Measurements from ENCODE around the gene KLHL7. TPM values are rescaled to one million over a fixed set of nuclear protein-coding genes. Genes with fewer than 3 reads are reported as not detected.
"Not testable (repeated sequence)": the region's sequence is repeated elsewhere in the genome, so short reads cannot be mapped to it uniquely, and the experiment has no call there.

KLHL7 gene
- total RNA-seq, 2 experiments from 2014 or later, result 14.3 to 19.6 TPM

DNA sequence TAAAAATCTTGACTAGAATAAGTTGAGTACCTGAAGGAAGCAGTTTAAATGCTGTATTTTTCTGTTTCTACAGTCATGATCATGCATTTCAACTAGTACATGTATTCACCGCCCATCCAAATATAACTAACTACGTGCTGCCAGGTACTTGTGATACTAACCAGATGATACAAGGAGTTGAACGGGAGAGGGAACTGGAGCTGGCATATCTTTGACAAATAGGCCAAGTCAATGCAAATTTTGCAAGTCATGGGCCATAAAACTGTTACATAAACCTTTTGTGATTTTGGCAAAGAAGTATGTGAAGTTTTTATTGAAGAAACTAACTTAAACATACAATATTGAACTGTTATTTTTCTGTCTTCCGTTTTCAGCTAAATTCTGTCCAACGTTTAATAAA, 90.7 kb downstream of the KLHL7 start:
- H3K27ac ChIP-seq (ENCODE audit: low read depth in 1 of 2, low read length in 2 of 2), result no peak overlapping the region
- TF ChIP-seq, protein P1, sequence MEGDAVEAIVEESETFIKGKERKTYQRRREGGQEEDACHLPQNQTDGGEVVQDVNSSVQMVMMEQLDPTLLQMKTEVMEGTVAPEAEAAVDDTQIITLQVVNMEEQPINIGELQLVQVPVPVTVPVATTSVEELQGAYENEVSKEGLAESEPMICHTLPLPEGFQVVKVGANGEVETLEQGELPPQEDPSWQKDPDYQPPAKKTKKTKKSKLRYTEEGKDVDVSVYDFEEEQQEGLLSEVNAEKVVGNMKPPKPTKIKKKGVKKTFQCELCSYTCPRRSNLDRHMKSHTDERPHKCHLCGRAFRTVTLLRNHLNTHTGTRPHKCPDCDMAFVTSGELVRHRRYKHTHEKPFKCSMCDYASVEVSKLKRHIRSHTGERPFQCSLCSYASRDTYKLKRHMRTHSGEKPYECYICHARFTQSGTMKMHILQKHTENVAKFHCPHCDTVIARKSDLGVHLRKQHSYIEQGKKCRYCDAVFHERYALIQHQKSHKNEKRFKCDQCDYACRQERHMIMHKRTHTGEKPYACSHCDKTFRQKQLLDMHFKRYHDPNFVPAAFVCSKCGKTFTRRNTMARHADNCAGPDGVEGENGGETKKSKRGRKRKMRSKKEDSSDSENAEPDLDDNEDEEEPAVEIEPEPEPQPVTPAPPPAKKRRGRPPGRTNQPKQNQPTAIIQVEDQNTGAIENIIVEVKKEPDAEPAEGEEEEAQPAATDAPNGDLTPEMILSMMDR (IDR thresholded peaks at IDR 0.05), result no peak
- Mint-ChIP-seq H3K4me1 (ENCODE audit: low read depth) (no peaks in the 10 kb centered on the region), H3K4me3 (no peak overlapping the region), H3K27ac (no peak overlapping the region), H3K36me3 (ENCODE audit: low read depth) (peaks cover 63% of the 10 kb centered on the region), H3K9me3 (no peaks in the 10 kb centered on the region), H3K27me3 (no peaks in the 10 kb centered on the region)
- ATAC-seq (ENCODE audit: poor library complexity), result no peak
- no peaks in the 10 kb centered on the region for H3K9me3 ChIP-seq (ENCODE audit: control insufficient read depth in 1 of 2, insufficient read depth in 1 of 2, low read length in 2 of 2)
- no peaks in the 10 kb centered on the region for H3K4me1 ChIP-seq (ENCODE audit: insufficient read depth, low read length)
- intact Hi-C loops (cut with DNase I, micrococcal nuclease), result no loop called here
- peaks cover 34% of the 10 kb centered on the region for H3K36me3 ChIP-seq (ENCODE audit: insufficient read depth, low read length)
- H3K4me3 ChIP-seq (ENCODE audit: low read length), result no peak overlapping the region
- CTCF ChIA-PET, result no interaction called here
- no peaks in the 10 kb centered on the region for H3K27me3 ChIP-seq (ENCODE audit: control insufficient read depth in 1 of 2, insufficient read depth in 2 of 2, low read length in 2 of 2)
- POLR2A ChIA-PET, result no interaction called here
- no peak for DNase-seq

DNA sequence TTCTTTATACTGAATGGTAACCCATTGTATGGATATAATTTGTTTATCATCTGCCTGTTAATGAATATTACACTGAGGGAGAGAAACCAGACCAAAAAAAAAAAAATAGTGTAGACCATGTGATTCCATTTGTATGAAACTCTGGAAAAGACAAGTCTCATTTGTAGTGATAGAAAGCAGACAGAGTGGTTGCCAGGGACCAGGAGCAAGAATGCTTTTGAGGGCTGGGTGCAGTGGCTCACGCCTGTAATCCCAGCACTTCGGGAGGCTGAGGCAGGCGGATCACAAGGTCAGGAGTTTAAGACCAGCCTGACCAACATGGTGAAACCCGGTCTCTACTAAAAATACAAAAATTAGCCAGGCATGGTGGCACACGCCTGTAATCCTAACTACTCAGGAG, 92.2 kb downstream of the KLHL7 start:
- H3K9me3 ChIP-seq (ENCODE audit: control insufficient read depth in 1 of 2, insufficient read depth in 1 of 2, low read length in 2 of 2); POLR2A ChIA-PET; ATAC-seq (ENCODE audit: poor library complexity); CTCF ChIA-PET; H3K27me3 Mint-ChIP-seq; H3K27me3 ChIP-seq (ENCODE audit: control insufficient read depth in 1 of 2, insufficient read depth in 2 of 2, low read length in 2 of 2); DNase-seq; H3K4me1 ChIP-seq (ENCODE audit: insufficient read depth, low read length); H3K4me3 Mint-ChIP-seq; H3K27ac Mint-ChIP-seq; H3K27ac ChIP-seq (ENCODE audit: low read depth in 1 of 2, low read length in 2 of 2); intact Hi-C loops (cut with DNase I, micrococcal nuclease); H3K9me3 Mint-ChIP-seq; H3K4me1 Mint-ChIP-seq (ENCODE audit: low read depth); H3K4me3 ChIP-seq (ENCODE audit: low read length): not testable (repeated sequence)
- H3K36me3 Mint-ChIP-seq (ENCODE audit: low read depth), result peaks cover 62% of the 10 kb centered on the region
- H3K36me3 ChIP-seq (ENCODE audit: insufficient read depth, low read length), result peaks cover 30% of the 10 kb centered on the region

DNA sequence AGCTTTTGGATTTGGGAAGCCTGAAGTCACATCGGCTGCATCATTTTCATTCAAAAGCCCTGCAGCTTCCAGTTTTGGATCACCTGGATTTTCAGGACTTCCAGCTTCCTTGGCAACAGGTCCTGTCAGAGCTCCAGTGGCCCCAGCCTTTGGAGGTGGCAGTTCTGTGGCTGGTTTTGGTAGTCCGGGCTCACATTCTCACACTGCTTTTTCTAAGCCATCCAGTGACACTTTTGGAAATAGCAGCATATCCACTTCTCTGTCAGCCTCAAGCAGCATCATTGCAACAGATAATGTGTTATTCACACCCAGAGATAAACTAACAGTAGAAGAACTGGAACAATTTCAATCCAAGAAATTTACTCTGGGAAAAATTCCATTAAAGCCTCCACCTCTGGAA, 94.7 kb downstream of the KLHL7 start:
- H3K4me1 ChIP-seq (ENCODE audit: insufficient read depth, low read length), result no peaks in the 10 kb centered on the region
- H3K9me3 ChIP-seq (ENCODE audit: control insufficient read depth in 1 of 2, insufficient read depth in 1 of 2, low read length in 2 of 2), result no peaks in the 10 kb centered on the region
- peaks cover 17% of the 10 kb centered on the region for H3K27me3 Mint-ChIP-seq
- no peaks in the 10 kb centered on the region for H3K27me3 ChIP-seq (ENCODE audit: control insufficient read depth in 1 of 2, insufficient read depth in 2 of 2, low read length in 2 of 2)
- TF ChIP-seq, protein P1 (IDR thresholded peaks at IDR 0.05), result no peak
- ChIA-PET POLR2A (no interaction called here), CTCF (no interaction called here)
- H3K27ac ChIP-seq (ENCODE audit: low read depth in 1 of 2, low read length in 2 of 2), result no peak overlapping the region
- H3K27ac Mint-ChIP-seq, result no peak overlapping the region
- peaks cover 70% of the 10 kb centered on the region for H3K36me3 Mint-ChIP-seq (ENCODE audit: low read depth)
- intact Hi-C loops (cut with DNase I, micrococcal nuclease), result no loop called here
- H3K4me1 Mint-ChIP-seq (ENCODE audit: low read depth), result peaks cover 1% of the 10 kb centered on the region
- H3K4me3 Mint-ChIP-seq, result no peak overlapping the region
- ATAC-seq (ENCODE audit: poor library complexity), result no peak
- H3K9me3 Mint-ChIP-seq, result no peaks in the 10 kb centered on the region
- peaks cover 28% of the 10 kb centered on the region for H3K36me3 ChIP-seq (ENCODE audit: insufficient read depth, low read length)
- no peak overlapping the region for H3K4me3 ChIP-seq (ENCODE audit: low read length)
- DNase-seq, result no peak

DNA sequence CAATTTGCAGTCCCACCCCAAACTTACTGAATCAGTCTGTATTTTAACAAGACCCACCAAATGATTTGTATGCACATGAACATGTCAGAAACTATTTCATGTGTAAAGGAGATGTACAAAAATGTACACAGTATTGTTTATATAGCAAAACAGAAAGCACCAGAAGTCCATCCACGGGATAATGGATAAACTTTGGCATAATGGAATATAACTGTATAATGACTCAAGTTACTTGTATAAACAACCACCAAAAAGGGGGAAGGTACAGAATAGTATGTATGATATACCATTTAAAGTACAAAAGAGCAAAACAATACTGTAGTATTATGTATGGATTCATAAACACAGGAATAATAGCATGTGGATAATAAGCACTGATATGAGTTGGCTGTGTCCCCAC, 98.7 kb downstream of the KLHL7 start:
- intact Hi-C loops (cut with DNase I, micrococcal nuclease), result no loop called here
- CTCF ChIA-PET, result no interaction called here
- TF ChIP-seq, protein P1 (IDR thresholded peaks at IDR 0.05), result no peak
- Histone ChIP-seq H3K4me3 (ENCODE audit: low read length) (no peak overlapping the region), H3K27ac (ENCODE audit: low read depth in 1 of 2, low read length in 2 of 2) (no peak overlapping the region), H3K27me3 (ENCODE audit: control insufficient read depth in 1 of 2, insufficient read depth in 2 of 2, low read length in 2 of 2) (peaks cover 0 to 6% of the 10 kb centered on the region in 2 experiments), H3K36me3 (ENCODE audit: insufficient read depth, low read length) (peaks cover 19% of the 10 kb centered on the region), H3K9me3 (ENCODE audit: control insufficient read depth in 1 of 2, insufficient read depth in 1 of 2, low read length in 2 of 2) (peaks cover 0 to 8% of the 10 kb centered on the region in 2 experiments), H3K4me1 (ENCODE audit: insufficient read depth, low read length) (no peaks in the 10 kb centered on the region)
- POLR2A ChIA-PET, result no interaction called here
- Mint-ChIP-seq H3K4me1 (ENCODE audit: low read depth) (peaks cover 6% of the 10 kb centered on the region), H3K36me3 (ENCODE audit: low read depth) (peaks cover 47% of the 10 kb centered on the region), H3K27ac (no peak overlapping the region), H3K27me3 (peaks cover 36% of the 10 kb centered on the region), H3K9me3 (no peaks in the 10 kb centered on the region), H3K4me3 (no peak overlapping the region)
- no peak for DNase-seq
- ATAC-seq (ENCODE audit: poor library complexity), result no peak

All from CD4-positive, alpha-beta T cell (primary cell).